HG02885 (cell line): ENCODE data around the gene CNTNAP5.

ENCODE experiments used
- ATAC-seq: cut with Tn5 transposase; IDR thresholded peaks from one replicate; pipeline ENCODE4 v1.9.1; 2021; ENCODE audit warnings: mild to moderate bottlenecking; ENCODE audit not compliant: unreplicated experiment, poor library complexity

Gene CNTNAP5

GRCh38 chr2:124913868-124914267, 888.8 kb downstream of the CNTNAP5 start:
- no peak for ATAC-seq

- no peak for ATAC-seq
Measured at GRCh38 chr2:124915567-124915966, 890.5 kb downstream of the CNTNAP5 start.

- ATAC-seq, result peak; percentile 43
Measured at GRCh38 chr2:124919296-124919695, 894.2 kb downstream of the CNTNAP5 start.

GRCh38 chr2:124920448-124920847, 895.4 kb downstream of the CNTNAP5 start:
- ATAC-seq, result no peak

- no peak for ATAC-seq
Measured at GRCh38 chr2:124921191-124921590, 896.1 kb downstream of the CNTNAP5 start.

GRCh38 chr2:124923097-124923496, 898.0 kb downstream of the CNTNAP5 start:
- no peak for ATAC-seq

- no peak for ATAC-seq
Measured at GRCh38 chr2:124933883-124934282, 908.8 kb downstream of the CNTNAP5 start.

- no peak for ATAC-seq
Measured at GRCh38 chr2:124953921-124954320, 928.8 kb downstream of the CNTNAP5 start.

GRCh38 chr2:124959581-124959980, 934.5 kb downstream of the CNTNAP5 start:
- ATAC-seq, result no peak

GRCh38 chr2:124961132-124961531, 936.0 kb downstream of the CNTNAP5 start:
- ATAC-seq, result no peak
